SK-N-MC (cell line): ENCODE data around the gene ZCCHC12.

Source experiments
- DNase-seq: peaks from one replicate; pipeline ENCODE4 v3.0.0-alpha.2; 2011; ENCODE audit warnings: low read depth, low spot score
- H3K27ac ChIP-seq: fragments of 200-600 bp; sonication (generic); 2 replicates; pipeline ENCODE4 v1.5.1; 2016; ENCODE audit warnings: mixed run types
- H3K36me3 ChIP-seq: fragments of 200-600 bp; sonication (generic); 2 replicates; pipeline ENCODE4 v1.6.1; 2017; ENCODE audit warnings: antibody characterized with exemption, low read length, mixed read lengths; ENCODE audit not compliant: insufficient read depth
- H3K4me3 ChIP-seq: fragments of 200-600 bp; sonication (generic); 2 replicates; pipeline ENCODE4 v1.5.1; 2016
- H3K9ac ChIP-seq: fragments of 200-600 bp; sonication (generic); 2 replicates; pipeline ENCODE4 v1.8.0; 2017; ENCODE audit warnings: mixed run types, mixed read lengths; ENCODE audit not compliant: insufficient read length
- H3K9me3 ChIP-seq: fragments of 200-600 bp; sonication (generic); 2 replicates; pipeline ENCODE4 v1.6.1; 2017; ENCODE audit warnings: low read depth, mild to moderate bottlenecking, antibody characterized with exemption, low read length, moderate library complexity, mixed read lengths
- EZH2 ChIP-seq: fragments of 200-600 bp; sonication (generic); IDR thresholded peaks from one replicate; pipeline ENCODE4 v1.6.1; 2017; ENCODE audit warnings: antibody characterized with exemption
- FOXP2 ChIP-seq: optimal IDR thresholded peaks from 2 replicates; pipeline ENCODE3; 2011; ENCODE audit warnings: mild to moderate bottlenecking, moderate library complexity; ENCODE audit not compliant: insufficient read depth; ENCODE audit errors: extremely low read length, control extremely low read depth
- POLR2AphosphoS5 ChIP-seq: IDR thresholded peaks from 2 replicates; pipeline ENCODE4 v1.6.1; 2012; ENCODE audit warnings: mild to moderate bottlenecking, low read depth, low read length, borderline replicate concordance

The ZCCHC12 gene

DNA sequence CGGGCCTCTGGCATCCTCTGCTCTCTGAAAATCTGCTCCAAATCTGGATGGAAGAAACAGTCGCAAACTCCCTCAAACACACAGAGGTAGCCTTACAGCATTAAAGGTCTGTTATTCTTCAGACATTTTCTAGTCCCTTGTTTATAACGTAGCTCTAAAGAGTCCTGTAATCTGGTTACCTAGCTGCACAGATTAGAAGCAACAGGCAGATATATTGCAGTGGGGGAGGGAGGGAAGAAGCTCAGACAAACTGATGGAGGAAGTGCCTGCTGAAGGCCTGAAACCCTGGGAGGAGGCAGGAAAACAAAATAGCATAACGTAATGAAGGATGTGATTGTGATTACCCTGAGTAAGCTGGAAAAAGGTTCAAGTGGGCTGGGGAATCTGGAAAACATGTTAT lies 39.4 kb downstream of the ZCCHC12 start:
- Histone ChIP-seq H3K4me3 (no peak overlapping the region), H3K9ac (no peak overlapping the region), H3K36me3 (no peaks in the 10 kb centered on the region), H3K9me3 (no peaks in the 10 kb centered on the region), H3K27ac (no peak overlapping the region)
- no peak for DNase-seq
- TF ChIP-seq POLR2AphosphoS5 (no peak), FOXP2 (no peak), EZH2 (no peak)

DNA sequence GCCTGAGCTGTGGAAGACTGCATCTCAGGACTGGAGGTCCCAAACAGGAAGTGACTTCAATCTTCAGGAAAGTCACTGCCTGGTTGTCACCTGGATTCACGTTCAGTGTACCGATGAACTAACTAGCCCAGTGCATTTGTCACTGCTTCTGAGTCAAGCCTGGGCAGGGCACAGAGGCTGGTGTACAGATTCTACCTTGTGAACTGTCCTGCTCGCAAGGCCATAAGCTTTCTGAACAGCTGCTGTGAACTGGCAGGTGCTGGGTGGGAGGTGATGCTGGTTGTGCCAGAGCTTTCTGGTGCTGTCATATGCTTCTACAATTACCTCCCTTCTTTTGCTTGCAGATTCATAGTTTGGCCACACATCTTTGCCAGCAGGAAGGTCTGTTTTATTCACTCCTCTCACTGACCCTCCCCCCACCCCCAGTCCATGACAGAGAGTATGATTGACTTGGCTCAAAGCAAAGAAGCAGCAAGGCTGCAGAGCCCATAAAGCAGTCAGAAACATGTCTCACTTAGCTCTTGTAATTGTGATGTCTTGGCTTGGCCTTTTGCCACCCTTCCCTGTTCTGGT lies 40.5 kb downstream of the ZCCHC12 start:
- no peak for DNase-seq
- TF ChIP-seq POLR2AphosphoS5 (no peak), EZH2 (no peak), FOXP2 (no peak)
- H3K36me3 ChIP-seq: no peaks in the 10 kb centered on the region
- no peak overlapping the region for H3K9ac ChIP-seq
- no peak overlapping the region for H3K4me3 ChIP-seq
- no peaks in the 10 kb centered on the region for H3K9me3 ChIP-seq
- H3K27ac ChIP-seq: no peak overlapping the region

- DNase-seq: no peak
- Histone ChIP-seq H3K27ac (no peak overlapping the region), H3K36me3 (no peaks in the 10 kb centered on the region), H3K4me3 (no peak overlapping the region), H3K9me3 (no peaks in the 10 kb centered on the region), H3K9ac (no peak overlapping the region)
- TF ChIP-seq POLR2AphosphoS5 (no peak), EZH2 (no peak), FOXP2 (no peak)
Measured at GRCh38 chrX:118865231-118865630, 41.6 kb downstream of the ZCCHC12 start.

GRCh38 chrX:118867251-118867650 lies 43.6 kb downstream of the ZCCHC12 start:
- Histone ChIP-seq H3K9me3 (no peaks in the 10 kb centered on the region), H3K9ac (no peak overlapping the region), H3K27ac (no peak overlapping the region)

DNA sequence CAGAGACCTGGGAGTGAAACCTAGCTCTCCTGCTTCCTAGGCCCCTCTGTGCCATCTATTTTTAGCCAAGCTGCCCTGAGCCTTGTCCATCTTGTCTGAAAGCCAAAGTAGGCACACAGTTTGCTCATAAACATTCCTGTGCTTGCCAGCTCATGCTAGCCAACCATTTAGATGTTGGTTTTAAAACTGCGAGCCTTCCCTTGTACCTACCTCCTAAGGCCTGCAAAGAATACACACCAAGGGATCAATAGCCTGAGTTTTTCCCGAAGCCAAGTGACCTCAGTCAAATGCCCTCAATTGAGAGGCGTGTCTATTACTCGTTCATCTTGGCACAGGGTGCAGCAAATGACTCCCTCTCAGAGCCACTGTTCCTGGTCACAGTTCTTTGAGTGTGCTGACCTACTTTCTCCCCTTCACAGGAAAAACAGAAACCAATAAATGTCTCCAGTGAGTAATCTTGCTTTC lies 48.5 kb downstream of the ZCCHC12 start:
- H3K9me3 ChIP-seq: no peaks in the 10 kb centered on the region
- no peak overlapping the region for H3K4me3 ChIP-seq
- no peak for DNase-seq
- TF ChIP-seq EZH2: no peak
- no peak for TF ChIP-seq POLR2AphosphoS5
- TF ChIP-seq FOXP2: no peak
- no peak overlapping the region for H3K27ac ChIP-seq
- no peak overlapping the region for H3K9ac ChIP-seq
- no peaks in the 10 kb centered on the region for H3K36me3 ChIP-seq

More at GRCh38 chrX:118867251-118867650, 43.6 kb downstream of the ZCCHC12 start:
- H3K4me3 ChIP-seq: no peak overlapping the region
- no peak for DNase-seq
- no peak for TF ChIP-seq EZH2
- no peak for TF ChIP-seq FOXP2
- TF ChIP-seq POLR2AphosphoS5: no peak
- no peaks in the 10 kb centered on the region for H3K36me3 ChIP-seq
